EH (cell line): Measurements from ENCODE around the gene SLC25A47.
A peak's percentile ranks its signal among the peaks of the same experiment; 100 is the strongest.
"Not testable (repeated sequence)": the region's sequence is repeated elsewhere in the genome, so short reads cannot be mapped to it uniquely, and the experiment has no call there.

Source experiments
- DNase-seq: peaks from one replicate; pipeline ENCODE4 v3.0.0-alpha.2; 2015; ENCODE audit warnings: low read depth

The SLC25A47 gene, protein sequence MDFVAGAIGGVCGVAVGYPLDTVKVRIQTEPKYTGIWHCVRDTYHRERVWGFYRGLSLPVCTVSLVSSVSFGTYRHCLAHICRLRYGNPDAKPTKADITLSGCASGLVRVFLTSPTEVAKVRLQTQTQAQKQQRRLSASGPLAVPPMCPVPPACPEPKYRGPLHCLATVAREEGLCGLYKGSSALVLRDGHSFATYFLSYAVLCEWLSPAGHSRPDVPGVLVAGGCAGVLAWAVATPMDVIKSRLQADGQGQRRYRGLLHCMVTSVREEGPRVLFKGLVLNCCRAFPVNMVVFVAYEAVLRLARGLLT

DNA sequence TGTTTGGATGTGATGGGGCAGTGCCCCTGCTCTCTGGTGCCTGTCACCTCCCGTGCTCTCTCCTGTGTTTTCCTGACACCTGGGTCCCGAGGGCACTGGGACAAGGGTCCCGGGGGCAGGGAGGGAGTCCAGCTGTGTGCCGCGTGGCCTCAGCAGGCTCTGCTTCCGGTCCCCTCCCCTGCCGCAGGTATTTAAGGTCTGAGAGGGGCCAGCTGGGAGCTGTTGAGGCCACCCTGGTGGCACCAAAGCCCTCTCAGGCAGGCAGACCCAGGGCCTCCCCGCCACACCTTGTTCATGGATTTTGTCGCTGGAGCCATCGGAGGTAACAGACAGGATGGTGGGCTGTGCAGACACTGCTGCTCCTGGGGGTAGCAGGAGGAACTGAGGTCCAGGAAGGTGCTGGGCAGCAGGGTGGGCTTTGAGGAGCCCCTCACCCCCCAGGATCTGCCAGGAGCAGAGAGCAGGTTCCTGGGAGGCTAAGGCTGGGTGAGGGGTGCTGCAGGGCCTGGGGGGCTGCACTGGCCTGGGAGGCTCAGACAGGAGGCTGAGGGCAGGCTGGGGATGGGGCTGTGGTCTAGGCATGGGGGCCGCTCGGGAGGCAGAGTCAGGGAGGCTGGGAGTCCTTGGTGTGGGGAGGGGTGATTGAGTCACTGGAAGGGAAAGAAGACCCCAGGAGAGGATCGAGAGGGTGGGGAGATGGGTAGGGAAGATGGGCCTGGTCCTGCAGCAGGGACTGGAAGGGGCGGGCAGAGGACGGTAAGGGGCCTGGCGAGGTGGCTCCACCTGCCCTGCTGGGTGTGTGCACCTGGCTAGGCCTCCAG lies at the start of gene SLC25A47:
SLC25A47 (plus strand) TSS at position 219 of the 821 bp plus-strand sequence; CDS start at position 295, 76 bp downstream.
- DNase-seq, result no peak

DNA sequence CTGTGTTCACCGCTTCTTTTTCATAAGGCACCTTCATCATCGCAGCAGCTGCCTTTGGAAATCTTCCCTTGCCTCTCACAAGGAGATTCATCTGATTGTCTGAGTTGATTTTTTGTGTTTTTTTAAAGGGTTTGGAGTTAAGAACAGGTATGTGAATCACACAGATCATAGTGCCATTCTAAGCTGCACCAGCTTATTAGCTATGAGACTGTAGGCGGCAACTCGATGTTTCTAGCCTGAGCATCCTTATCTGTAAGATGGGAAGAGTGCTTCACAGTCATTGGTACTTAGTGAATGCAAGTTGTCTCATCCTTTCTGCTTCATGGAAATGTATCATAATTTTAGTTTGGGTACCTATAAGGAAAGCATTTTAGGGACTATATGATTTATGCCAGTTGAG lies 48.9 kb upstream of the SLC25A47 start:
- DNase-seq, result no peak

DNA sequence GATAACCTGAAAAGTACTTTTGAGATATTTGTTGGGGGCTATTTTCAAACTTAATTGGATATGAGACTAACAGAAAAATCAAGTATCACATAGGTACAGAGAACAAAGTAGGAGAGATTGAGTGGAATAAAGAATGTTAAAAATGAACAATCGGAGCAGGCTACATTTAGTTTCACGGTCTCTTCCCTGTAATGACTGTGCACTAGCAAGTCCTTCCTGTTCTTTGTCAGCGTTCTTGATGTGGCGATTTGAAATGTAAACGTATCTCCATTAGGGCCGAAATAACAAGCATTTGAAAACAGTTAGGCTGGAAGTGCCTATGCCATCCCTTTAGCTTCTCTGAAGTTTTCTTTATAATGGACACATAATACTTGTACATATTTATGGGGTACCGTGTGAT lies 47.9 kb upstream of the SLC25A47 start:
- DNase-seq, result no peak

DNA sequence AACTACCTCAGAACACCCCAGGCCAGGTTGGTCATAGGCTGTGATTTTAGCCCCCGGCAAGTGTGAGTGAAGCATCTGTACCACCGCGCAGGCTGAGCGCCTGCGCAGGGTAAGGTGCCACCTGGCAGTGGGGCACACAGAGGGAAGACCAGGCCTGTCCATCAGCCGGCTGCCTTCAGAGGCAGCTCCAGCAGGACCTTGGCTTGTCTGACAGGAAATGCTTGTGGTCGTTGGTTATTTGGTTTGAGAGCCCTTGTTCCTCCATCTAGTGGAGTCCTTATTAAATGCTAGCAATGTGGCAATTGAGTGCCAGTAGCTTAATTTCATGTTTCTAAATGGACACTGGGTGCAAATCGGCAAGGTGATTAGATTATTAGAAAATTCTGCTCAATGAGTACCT lies 44.4 kb upstream of the SLC25A47 start:
- peak; percentile 82 for DNase-seq

DNA sequence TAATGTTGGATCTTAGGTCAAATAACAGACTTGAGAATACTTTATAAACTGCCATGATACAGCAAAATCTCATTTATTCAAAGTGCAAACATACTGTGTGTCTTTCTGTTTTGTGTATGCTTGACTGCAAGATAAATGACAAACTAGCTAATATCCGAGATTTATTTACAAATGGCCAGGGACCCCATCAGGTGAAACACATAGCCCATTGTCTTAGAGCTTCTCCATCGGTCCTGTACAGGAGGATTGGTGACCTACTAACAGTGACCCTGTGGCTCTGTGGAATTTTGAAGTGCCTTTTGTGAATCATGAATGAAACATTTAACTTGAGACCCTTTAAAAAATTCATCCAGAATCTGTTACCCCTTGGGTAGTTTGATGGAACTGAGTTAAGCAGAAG lies 44.0 kb upstream of the SLC25A47 start:
- no peak for DNase-seq

DNA sequence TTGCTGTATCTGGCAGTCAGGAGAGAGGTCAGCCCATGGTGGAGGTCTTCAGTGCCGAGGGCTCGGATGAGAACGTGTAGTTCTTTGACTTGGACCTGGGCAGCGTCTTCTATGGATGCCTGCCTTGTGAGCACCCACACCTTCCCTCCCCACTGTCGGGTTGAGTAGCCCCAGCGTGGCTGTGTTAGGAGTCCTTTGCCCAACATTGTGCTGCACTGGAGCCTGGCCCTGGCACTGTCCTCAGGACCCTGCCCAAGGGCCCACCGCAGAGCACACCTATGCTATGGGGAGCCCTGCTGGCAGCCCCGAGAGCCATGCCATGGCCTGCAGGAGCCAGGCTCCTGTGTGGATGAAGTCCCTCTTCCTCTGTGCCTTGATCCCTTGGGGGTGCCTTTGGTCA lies 43.6 kb upstream of the SLC25A47 start:
- no peak for DNase-seq

DNA sequence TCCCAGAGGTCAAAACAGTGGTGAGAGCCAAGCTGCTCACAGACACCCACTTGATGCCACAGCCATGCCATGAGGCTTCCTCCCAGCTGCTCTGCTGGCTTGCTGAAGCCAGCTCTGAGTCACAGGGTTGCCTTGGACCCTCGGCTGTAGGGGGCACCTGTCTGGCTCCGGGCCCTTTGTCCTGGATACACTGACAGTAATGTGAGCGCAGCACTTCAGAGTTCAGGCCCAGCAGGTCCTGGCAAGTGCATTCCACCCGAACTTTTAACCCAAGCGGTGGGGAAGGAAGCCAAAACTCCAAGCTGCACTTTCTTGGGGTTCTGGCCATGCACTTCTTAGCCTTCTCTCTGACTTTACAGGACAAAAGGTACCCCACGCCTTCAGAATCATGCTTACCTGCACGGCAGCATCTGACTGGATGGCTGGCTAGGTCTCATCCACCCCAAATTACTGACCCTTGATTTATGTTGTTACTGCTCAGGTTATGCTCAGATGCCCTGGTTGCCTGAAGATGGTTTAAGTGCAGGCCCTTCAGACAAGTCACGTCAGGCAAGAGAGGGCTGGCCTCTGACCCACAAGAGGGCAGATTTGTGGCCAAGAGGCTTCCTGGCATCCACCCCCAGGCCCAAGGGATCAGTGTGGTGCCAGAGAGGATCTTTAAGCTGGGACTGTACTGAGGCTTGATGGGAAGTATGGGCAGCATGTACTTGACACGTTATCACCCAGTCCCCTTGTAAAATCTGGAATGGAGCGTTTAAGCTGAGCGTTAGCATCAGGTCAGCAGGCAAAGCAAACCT lies 41.7 kb upstream of the SLC25A47 start:
- no peak for DNase-seq

DNA sequence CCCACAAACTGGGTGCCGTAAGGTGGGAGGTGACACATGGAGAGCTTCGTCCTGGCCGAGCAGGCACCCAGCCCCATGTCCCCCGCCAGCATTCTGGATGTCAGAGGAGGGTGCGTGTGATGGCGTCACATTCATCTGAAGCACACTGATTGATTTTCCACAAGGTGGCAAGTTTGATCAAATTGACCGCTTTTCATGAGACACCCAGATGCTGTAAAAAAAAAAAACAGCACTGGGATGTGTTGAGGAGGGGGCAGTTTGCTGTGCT lies 41.1 kb upstream of the SLC25A47 start:
- DNase-seq, result no peak

DNA sequence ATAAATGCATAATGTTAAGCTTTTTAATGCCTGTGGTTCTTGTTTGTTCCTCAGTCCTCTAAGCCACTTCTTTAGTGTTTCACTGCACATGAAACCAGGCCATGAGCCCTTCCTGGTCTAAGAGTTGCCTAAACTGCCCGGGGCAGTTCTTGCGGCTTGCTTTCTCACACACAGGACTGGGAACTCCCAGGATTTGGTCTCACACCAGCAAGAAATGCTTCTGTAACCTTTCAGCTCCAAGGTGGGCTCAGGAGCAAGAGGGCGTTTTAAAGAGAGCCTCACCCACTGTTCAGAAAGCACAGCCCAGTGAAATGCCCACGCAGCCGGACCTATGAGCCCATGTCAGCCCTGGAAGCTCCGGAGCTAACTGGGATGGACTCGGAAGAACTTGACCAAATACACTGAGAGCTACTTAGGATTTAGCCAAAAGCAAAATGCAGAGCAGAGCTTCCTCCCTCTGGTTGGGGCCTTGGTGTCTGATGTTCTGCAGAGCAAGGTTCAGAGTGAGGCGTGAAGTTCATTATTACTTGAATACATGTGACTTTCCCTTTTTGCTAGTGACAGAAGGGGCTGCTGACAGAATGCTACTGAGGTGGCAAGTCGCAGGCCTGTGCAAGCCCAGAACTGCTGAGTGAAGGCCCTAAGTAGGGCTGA lies 40.2 kb upstream of the SLC25A47 start:
- DNase-seq, result no peak

DNA sequence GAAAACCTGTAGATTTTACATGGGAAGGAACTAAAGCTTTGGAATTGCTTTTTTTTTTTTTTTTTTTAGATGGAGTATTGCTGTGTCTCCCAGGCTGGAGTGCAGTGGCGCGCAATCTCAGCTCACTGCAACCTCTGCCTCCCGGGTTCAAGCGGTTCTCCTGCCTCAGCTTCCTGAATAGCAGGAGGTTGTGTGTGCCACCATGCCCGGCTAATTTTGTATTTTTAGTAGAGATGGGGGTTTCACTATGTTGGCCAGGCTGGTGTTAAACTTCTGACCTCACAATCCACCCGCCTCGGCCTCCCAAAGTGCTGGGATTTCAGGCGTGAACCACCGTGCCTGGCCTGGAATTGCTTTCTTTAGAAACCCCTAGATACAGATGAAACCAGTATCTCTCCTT lies 39.7 kb upstream of the SLC25A47 start:
- DNase-seq, result not testable (repeated sequence)

DNA sequence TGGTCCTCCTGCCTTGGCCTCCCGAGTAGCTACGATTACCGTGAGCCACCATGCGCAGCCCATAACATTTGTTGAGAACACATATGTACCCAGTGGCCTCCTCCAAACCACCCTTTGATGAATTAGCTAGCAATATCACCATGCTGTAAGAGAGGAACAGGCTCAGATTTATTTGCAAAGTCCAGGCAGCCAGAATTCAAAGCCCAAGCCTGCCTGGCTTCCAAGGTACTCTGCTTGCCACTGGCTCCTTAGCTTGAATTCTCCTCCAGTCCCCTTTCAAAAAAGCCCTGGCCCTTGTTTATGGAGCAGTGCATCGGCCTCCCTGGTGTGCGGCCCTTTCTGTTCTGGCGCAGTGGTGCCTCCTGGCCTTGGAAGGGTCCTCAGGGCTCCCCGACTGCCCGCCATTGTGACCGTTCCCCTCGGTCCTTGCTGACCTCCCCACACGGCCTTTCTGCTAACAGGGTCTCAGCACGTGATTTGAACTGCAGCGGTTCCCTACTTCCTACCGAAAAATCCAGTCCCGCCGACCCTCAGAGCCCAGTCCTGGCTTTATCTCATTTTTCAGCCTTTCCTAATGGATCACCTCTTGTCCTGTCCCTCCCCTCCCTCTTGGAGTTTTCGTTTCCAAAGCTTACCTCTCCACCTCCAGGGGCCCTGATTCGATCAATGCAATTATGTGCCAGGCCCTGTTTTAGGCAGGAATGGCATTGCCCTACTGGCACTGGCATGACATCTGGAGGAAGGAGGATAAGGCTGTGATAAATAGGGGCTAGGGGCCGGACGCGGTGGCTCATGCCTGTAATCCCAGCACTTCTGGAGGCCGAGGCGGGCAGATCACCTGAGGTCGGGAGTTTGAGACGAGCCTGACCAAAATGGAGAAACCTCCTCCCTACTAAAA lies 38.9 kb upstream of the SLC25A47 start:
- no peak for DNase-seq

DNA sequence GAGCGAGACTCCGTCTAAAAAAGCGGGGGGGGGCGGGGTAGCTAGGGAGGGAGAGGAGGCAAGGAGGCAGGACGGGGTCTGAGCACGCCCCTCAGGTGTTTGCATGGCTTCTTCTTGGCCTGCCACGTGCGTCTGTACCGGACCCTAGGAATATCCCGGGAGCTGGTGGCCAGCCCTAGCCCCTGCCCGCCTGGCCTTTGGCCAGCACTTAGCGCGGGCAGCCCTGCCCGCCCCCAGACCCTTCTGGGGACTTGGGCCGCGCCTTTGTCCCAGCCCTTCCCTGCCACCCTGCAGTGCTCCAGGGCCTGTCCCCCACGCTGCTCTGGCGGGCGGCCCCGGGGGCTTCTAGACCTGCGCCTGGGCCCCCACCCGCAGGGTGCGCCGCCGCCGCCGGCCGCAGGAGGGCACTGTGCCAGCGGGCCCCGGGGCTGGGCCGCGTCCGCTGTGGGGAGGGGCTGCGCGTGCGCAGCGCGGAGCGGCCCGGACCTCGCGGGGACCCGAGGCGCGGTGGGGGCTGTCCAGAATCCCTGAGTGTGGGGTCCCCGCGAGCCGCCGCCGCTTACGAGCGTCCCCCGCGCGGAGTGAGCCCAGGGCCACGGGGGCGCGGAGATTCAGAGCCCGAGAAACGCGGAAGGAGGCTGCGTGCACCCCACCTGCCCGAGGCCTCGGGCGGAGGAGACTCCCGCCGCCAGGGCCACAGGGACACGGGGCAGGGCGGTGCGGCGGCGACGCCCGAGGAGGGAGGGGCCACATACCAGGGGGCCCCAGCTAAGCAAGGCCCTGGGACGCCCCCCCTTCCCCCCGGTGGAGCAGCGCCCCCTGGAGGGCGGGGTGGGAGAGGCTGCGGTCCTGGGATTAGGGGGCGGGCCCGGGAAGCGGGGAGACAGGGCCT lies 37.9 kb upstream of the SLC25A47 start:
- peak; percentile 65 for DNase-seq

DNA sequence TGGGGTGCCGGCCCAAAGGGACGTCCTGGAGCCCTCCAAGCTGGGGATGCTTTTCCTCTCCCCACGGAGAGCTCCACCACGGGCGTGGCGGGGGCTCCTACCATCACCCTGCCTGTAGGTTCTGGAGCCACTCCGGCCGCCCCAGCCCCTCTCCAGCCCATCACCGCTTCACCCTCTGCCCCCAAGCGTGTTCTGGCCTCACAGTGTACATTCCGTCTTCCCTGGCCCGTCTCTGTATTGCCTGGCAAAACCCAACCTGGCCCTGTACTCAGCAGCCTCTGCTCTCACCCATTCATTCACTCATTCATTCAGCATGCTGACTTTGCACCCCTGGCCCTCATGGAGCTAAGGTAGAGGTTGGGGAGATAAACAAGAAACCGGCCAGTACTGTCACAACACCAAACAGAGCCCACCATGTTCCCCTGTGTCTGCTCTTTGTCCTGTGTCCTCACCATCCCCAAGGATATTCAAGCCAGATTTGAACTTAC lies 37.2 kb upstream of the SLC25A47 start:
- DNase-seq, result no peak

DNA sequence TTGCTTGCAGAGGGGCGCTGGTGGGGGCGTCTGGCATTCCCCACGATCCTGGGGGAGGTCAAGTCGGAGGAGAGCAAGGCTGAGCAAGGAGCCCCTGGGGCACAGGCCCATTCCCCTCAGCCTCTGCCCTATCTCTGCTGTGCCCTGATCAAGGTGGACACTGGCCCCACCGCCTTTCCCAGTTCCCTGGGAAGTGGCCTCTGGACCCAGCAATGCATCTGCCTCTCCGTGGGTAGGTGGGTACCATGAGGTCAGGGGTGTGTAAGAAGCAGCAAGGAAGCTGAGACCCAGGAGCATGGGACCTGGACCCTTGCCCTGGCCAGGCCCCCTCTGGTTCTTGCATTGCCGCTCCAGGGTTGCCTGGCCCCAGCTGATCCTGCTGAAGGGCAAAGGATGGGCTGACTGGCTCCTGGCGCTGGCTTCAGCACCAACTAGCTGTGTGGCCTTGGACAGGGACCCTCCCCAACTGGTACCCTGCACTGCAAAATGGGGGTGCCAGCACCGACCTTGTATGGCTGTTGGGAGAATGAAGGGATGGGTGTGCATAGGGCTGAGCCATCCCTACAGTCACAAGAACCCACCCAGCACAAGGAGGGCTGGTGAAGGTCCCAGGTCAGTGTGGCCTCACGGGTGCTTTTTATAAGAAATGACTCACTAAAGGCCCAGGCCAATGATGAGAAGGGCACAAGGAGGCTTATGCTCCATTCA lies 36.5 kb upstream of the SLC25A47 start:
- no peak for DNase-seq

DNA sequence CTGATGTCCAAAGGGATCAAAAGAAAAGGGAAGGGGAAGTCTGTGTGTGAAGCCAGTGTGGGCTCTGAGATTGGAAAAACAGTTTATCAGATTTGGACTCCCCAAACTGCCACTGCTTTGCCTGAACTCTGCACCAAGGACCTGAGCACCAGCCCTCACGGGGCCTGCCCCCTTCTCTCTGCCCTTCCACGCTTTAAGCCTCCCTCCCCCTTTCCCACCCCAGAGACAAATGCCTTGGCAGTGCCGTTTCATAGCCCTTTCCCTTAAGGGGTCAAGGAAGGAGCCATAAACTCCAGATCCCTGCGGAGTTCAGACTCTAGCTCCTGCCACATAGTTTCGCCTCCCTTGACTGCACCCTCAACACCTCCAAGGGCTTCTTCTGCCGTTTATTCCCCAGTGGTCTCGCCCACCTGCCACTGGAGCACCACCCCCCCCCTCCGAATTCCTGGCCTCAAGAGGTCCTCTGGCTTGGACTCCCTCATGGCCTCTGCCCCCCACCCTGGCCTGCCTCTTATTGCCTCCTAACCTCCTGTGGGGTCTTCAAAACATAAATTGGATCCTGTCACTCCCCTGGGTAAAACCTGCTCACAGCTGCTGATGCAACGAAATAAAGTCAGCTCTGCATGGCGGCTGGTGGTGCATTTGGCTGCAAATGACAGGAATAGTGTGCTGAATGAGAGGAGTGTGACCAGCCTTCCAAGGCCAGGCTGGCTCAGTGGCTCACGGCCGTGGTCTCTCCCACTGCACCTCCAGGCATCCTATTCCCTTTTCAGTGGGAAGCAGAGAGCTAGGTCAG lies 35.7 kb upstream of the SLC25A47 start:
- DNase-seq, result no peak

DNA sequence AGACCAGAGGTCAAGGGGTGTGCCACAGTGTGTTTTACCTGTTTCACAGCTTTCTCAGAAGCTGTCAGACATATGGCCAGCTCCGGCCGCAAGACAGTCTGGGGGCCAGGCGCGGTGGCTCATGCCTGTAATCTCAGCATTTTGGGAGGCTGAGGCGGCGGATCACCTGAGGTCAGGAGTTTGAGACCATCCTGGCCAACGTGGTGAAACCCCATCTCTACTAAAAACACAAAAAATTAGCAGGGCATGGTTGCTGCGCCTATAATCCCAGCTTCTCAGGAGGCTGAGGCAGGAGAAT lies 35.2 kb upstream of the SLC25A47 start:
- not testable (repeated sequence) for DNase-seq

DNA sequence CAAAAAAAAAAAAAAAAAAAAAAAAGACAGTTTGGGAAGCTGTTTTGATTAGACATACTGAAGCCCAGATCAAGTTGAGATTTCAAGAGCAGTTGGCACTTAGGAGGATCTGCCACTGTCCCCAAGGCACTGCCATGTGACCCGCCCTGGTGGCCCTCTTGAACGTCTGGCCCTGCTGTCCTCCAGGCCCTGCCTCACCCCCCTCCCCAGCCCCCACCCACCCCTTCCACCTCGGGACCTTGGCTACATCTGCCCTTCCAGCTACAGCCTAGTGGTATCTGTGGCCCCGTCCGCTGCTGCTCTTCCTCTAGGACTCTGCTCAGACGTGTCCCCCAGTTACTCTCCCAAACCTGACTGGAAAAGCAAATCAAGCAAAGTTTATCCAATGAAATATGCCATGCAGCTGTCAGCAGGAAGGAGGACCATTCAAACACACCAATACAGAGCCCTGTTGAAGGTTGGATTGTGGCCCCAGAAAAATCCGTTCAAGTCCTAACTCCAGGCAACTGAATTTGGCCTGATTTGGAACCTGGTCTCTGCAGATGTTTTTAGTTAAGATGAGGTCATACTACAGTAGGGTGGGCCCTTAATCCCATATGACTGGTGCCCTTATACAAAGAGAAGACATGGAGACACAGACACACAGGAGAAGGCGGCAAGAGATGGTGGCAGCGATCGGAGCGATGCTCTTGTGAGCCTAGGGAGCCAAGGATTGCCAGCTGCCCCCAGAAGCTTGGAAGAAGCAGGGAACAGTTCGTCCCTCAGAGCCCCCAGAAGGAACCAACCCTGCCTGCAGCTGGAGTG lies 34.6 kb upstream of the SLC25A47 start:
- DNase-seq, result no peak
